ENCODE results near the gene DGKG.
A peak's percentile ranks its signal among the peaks of the same experiment; 100 is the strongest.

Gene DGKG

DNA sequence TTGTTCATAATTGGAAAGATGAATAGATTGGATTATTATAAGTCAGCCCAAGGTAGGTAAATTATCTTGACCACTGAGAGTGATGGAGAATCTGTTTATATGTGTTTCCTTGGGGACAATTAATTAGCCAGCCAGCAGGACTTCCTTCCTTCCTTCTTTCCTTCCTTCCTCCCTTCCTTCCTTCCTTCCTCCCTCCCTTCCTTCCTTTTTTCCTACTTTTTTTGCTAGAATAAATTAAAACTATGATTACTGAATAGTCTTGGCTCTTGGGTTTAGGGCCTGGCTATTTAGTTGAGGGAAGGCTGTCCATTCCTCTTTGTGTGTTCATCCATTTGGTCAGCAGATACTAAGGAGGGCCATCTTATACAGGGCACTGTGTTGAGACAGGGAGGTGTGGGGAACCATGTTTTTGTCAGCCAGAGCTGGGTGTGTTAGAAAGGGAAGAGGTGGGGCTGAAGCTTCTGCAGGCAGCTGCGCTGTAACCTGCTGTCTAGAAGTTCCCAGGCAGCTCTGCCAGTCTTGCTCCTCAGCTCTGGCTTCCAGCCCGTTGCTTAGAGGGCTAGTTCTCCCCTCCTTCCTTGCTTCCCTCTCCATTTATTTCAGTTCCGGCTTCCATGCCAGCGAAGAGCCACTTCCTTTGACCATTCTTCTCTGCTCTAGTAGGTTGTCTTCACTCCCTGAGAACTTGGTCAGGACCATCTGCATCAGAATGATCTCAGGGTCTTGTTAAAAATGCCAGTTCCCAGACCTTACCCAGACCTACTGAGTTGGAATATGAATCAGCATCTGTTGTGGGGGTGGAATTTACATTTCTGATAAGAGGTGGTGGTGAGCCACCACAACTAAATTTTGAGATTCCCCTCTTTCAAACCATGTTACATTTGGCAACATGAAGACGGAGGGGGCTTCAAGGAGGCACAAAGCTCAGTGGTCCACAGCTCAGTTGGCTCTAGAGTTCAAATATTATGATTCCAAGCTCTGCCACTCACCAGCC is 113.9 kb downstream of the DGKG start:
- FAIRE-seq (no peak), DNase-seq (ENCODE audit: low spot score) (no peak)

DNA sequence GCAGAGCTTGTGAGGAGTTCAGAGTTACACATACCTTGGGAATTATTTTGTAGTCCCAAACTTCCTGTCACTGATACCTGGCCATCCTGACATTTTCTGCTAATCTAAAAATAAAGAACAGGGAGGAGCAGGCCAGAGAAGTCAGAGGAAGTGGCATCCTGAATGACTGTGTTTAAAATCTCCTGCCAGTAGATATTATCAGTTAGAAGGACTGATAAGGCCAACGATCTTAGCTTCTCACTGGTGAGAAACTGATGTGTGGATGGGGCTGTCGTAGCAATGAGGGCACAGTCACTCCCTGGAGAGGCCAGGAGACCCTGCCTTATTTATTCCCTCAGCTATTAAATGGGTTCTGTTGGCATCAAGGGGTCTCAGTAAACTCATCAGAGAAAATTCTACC is 115.1 kb downstream of the DGKG start:
- FAIRE-seq (no peak), DNase-seq (ENCODE audit: low spot score) (no peak)

DNA sequence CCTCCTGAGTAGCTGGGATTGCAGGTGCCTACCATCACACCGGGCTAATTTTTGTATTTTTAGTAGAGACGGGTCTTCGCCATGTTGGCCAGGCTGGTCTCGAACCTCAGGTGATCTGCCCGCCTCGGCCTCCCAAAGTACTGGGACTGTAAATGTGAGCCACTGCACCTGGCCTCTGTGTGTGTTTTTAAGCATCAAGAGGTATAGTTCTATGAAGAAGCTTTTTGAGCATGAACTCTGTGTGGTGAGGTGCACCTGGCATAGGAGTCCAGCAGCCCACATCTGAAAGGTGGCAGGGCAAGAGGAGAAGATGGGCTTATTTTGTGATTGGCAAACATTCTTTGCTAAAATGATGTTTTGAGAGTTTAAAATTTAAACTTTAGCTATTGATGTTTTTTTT is 118.0 kb downstream of the DGKG start:
- DNase-seq (ENCODE audit: low spot score) = no peak
- no peak for FAIRE-seq

DNA sequence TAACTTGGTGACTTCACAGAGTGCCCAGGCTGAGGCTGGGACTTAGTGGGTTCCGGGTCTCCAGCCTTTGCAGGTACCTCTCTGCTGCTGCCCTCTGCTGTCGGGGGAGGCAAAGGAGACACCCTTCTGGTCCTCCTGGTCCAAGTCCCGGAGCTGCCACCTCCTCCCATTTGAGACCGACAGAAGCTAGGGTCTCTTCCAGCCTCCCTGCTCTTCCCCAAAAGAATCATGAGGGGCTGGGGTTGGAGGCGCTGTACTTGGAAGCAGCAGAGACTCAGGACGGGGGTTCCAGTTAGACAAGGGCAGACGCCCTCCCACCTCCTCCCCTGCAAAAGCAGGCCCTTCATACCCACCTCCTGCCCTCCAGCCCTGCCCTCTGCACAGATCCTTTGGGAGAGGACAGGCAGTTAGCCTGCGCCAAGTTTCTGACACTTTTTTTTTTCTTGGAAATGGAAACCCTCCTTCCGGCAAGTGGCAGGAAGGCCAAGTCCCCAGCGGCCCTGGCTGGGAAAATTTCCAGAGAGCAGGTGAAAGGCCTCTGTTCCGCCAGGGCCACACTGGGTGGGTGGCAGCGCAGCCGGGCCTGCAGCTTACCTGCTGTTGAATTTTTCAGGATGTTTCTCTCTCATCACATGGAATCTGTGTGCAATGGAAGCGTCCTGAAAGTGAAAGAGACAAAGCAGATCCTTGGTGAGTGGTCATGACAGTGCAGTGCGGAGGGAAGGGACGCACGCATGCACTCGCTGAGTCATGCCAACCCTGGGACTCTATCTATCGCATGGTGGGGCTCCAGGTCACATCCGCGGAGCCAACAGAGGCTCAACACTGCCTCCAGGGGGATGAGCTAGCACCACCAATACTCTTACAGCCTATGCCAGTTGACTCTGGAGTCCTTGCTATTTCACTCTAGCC is 119.9 kb downstream of the DGKG start:
- DNase-seq (ENCODE audit: low spot score) = peak; percentile 88
- peak; percentile 81 for FAIRE-seq

DNA sequence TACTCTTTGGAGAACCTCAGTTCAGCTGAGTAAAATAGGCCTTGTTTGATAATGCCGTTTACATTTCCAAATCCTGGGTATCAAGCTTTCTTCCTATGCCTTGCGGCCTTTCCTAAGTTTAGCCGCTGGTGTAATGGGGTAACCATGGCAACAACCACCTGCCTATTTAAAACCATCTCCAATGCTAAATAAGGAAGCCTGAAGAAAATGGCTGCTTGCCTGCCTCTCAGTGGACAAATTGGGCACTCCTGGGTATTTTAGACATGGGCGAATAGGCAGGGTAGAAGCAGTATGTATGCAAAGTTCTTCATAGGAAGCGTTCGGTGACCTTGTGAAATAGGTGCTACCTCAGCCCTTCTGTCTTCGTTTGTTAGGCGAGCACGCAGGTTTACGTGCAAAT is 122.7 kb downstream of the DGKG start:
- FAIRE-seq (no peak), DNase-seq (ENCODE audit: low spot score) (no peak)

DNA sequence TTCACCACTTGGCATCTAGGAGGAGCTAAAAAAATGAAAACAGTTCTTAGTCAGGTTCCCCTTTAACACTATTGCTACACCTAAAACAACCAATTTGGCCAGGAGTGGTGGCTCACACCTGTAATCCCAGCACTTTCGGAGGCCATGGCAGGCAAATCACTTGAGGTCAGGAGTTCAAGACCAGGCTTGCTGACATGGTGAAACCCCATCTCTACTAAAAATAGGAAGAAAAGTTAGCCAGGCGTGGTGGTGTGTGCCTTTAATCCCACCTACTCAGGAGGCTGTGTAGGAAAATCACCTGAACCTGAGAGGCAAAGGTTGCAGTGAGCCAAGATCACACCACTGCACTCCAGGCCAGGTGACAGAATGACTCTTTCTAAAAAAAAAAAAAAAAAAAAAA is 124.1 kb downstream of the DGKG start:
- DNase-seq (ENCODE audit: low spot score) (no peak), FAIRE-seq (no peak)

DNA sequence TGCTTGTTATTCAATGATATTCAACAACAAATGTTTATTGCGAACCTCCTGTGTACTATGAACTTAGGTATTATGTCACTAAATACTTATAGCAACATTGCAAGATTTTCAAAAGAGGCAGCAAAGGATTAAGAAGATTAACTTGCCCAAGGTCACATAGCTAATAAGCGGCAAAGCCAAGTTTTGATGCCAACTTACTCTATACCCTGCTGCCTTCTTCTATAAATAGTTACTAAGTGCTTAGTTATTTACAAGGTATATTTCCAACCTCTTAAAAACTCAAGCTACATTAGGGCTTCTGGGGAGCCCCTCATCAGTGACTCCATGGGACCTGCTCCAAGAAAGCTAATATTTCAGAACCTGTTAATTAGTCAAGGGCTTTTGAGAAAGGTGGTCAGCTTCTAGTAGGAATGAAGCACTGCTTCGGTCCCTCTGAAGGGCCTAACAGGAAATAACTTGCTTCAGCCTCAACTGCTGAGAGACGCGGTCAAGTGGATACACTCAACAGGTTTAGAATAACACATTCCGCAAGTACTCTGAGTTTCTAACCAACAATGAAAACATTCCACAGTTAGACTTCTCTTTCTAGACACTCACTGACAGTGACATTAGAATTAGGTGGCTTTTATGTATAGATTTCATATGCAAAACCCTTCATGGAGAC is 125.5 kb downstream of the DGKG start:
- DNase-seq (ENCODE audit: low spot score) (no peak), FAIRE-seq (no peak)

DNA sequence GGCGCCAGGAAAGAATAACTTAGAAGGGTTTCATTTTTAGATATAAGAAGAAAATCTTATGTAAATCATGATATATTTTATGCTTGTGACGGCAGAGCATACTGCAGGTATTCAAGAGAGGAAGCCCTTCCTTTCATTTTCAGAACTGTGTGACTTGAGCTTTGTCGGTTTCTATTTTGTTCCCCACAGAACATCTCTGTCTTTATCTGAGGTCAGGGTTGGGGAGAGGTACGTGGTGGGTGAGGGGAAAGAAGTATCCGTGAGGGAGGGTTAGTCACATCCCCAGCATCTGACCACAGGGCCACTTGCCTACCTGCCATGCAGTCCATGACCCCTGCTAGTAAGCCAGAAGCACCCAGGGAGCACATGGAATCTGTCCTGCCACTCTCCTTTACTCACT is 126.5 kb downstream of the DGKG start:
- DNase-seq (ENCODE audit: low spot score) (no peak), FAIRE-seq (no peak)

DNA sequence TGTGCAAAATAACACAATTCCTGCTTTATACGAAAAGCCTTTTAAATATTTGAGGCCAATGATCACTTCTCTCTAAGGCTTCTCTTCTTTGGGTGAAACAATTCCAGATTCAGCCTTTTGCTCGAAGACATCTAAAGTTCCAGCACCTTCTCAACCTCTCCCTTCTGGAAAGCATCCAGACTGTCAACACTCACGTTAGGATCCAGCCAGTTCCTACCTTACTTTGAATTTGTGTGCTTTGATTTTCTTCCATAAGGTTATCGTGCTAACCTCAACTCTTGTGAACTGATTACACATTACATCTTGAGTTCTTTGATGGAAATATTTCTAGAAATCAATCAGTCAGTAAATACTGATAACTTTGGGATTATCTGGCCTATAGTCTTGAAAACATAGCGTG is 127.9 kb downstream of the DGKG start:
- DNase-seq (ENCODE audit: low spot score) (no peak), FAIRE-seq (no peak)

DNA sequence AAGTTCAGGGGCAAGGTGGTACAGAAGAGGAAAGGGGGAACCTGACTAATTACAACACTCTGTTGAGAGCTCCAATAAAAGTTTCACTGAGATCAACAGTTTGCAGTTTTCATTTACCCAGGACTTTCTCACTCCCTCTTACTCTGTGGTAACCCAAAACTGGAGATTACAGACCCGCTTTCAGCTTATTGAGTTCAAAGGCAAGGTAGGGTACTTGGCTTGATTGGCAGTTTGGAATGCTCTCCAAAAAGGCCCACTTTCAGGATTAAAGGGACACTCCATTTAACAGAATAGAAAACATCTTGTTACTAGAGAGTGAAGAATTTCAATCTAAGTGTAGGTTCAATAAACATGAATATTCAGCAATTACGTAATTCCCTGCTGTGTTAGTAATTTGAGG is 135.6 kb downstream of the DGKG start:
- FAIRE-seq (no peak), DNase-seq (ENCODE audit: low spot score) (no peak)

DNA sequence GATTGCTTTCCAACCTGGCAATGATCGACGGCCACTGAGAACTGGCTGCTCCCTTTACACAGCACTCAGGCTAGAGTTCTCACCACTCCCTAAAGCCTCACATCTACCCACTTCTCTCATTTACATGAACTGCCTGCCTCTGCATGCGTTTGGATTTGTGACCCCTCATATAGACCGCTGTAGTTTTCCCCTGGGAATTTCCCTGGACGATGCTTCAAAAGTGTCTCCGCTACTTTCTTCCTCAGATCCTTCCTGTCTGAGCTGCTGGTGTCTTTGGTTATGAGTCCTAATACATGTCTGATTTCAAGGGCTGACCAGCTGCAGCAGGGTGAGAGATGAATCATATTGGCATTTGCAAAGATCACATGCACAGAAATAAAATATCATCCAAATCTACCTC is 136.4 kb downstream of the DGKG start:
- no peak for DNase-seq (ENCODE audit: low spot score)
- no peak for FAIRE-seq

DNA sequence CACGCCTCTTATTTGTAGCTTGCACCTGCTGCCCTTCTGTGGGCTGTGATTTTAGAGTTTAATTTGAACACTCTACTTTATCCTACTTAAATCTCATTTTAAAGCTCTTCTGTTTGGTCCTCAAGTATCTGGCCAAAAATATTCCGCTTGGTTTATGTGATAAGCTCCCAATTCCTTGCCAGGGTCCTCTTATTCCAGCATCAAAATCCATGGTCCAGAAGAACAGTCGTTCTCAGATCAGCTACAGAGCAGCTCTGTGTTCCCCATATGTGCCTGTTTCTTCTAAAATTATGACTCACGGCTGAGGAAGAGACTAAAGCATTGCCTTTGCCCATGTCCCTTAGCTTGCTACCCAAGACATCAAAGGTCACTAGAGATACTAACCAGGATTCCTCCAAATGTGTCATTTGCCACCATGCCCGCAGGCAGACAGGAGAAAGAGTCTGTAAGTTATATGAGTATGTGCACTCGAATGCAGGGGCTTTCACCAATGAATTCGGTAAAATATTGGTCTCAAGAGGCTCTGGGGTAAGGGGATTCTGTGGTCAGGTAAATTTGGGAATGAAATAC is 137.9 kb downstream of the DGKG start:
- no peak for FAIRE-seq
- no peak for DNase-seq (ENCODE audit: low spot score)

DNA sequence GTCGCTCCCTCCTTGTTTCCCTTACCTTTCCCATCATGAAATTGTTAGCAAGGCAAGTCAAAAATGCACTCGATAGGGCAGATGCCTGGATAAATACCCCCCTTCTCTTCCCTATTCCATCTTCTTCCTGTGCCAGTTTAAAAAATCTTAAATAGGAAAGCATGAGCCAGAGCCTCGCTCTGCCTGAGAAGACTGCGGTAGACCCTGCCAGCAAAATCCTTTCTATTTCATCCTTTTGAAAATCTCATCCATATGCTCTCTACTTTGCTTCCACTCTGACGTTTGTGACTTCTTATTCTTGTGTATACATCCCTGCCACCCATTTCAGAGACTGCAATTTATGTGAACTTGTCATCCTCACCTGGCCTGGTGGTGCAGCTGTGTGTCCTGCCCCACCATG is 138.6 kb downstream of the DGKG start:
- DNase-seq (ENCODE audit: low spot score) = no peak
- no peak for FAIRE-seq

DNA sequence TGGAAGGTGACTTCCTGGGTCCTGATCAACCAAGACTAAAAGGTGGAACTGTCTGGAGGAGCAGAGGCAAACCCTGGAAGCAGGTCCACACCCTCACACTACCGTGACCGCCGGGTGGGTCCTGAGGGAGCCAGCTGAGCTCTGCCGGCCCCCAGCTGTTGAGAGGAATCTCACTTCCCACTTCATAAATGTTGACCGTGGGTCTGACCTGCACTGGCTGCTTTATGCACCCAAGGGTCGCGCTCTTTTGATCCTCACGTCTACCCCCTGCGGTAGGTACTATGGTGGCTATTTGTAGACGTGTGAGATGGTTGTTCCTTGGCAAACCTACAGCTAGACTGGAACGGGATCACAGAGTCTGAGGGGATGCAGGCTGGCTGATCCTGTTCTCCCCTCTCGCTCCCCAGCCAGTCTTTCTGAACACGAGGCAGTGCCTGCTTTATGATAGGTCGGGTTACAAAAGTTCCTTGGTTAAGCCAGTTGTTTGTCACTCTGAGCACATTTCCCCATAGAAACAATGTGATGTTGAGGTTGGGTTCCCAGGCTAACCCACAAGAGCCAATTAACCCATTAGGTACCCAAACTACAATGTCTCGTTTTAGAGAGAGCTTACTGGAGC is 140.2 kb downstream of the DGKG start:
- FAIRE-seq (no peak), DNase-seq (ENCODE audit: low spot score) (no peak)

DNA sequence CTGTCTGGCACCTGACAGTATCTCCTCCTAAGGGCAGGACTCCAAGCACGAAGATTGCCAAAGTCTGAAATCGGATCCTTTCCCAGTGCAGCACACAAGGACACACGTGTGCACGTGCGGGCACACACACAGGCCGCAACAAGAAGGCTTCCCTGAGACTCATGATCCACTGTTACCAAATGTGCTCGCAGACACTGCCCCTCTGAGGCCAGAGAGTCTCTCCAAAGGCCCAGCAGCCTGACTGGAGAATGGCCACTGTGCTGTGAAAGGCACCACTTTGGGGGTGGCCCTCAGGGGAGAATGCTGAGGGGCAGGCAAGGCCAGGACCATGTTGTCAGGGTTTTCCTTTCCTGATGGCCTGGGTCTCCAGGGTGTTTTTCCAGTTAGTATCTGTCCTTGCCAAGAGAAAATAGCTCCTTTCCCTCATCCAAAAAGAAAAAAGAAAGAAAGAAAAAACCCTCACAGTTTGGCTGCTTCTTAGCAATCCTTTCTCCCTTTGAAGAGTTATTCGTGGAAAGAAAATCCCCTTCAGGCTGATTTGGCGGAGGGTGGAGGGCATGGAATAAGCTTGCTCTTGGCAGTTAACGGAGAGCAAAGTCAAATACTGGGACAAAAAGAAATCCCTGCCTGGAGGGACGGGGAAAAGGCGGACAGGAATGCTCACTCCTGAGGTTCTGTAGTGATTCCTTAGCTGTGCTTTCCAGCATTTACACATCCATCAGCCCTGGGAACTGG is 141.0 kb downstream of the DGKG start:
- no peak for FAIRE-seq

DNA sequence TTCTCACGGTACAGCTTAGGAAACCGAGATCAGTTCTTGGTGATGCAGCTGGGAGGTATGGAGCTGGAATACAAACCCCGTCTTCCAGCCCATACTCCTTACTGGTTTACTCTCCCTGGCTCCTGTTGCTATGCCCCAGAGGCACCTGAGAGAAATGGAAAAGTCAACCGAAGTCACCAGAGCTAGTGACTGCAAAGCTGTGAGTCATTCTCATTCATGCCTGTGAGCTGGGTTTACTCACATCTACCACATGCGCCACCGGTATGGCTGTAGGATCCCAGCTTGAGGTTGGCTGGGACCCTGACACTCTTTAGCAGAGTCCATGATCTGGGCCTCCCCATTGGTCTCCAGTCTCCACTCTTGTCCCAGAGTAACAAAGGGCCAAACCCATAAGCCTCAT is 141.7 kb downstream of the DGKG start:
- peak; percentile 74 for DNase-seq (ENCODE audit: low spot score)
- FAIRE-seq = no peak

More for the DNA sequence above, 141.0 kb downstream of the DGKG start:
- no peak for DNase-seq (ENCODE audit: low spot score)

DNA sequence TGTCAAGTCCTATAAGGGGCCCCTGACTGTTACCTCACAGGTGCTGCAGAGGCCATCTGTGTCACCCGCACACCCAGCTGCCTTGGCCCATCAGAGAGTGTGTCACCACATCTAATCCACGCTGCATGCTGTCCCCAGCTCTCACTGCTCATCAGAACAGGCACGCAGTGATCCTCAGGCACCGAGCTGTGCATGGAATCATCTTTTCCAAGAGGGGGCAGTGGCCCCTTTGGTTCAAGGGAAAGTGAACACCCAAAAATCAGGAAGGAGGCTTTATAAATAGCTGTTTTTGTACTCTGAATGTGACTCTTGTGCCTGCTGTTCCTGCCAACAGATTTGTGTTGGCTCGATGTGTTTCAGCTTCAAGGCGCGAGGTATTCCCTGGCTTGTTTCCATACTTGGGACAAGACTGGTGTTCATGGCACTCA is 142.8 kb downstream of the DGKG start:
- DNase-seq (ENCODE audit: low spot score) (no peak), FAIRE-seq (no peak)

DNA sequence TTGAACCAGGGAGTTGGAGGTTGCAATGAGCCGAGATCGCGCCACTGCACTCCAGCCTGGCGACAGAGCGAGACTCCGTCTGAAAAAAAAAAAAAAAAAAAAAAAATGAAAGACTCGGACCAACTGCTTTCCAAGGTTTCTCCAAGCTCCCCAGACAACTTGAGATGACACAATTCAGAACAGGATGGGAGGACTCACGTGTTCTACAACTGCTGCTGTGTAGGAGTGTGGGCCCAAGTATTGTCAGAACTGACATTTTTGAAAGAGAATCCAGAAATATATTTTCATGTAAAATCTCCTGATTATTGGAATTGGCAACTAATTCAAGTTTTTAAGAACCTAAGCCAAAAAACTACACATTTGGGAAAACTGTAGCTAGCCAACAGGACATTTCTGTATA is 143.6 kb downstream of the DGKG start:
- FAIRE-seq (no peak), DNase-seq (ENCODE audit: low spot score) (no peak)

DNA sequence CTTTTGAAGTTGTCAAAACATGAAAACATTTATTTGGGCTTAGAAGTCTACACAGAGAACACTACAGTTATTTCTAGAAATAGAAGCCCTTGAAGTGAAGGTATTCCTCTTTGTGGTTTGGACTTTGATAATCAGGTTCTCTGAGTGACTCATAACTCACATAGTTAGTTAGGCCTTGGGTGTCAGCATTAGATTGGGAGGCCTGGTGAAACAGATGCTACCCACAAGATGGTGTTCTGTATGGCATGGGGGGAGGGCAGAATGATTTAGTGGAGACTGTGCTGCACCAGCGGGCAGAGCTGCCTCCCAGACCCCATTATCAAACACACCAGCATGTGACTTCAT is 144.2 kb downstream of the DGKG start:
- DNase-seq (ENCODE audit: low spot score) = peak; percentile 40
- peak; percentile 37 for FAIRE-seq
